ENCODE results near the gene TMEM179. TPM values are rescaled to one million over a fixed set of nuclear protein-coding genes. Genes with fewer than 3 reads are reported as not detected.

TMEM179 gene
- total RNA-seq, 3 donors from 2014 or later: 0.64 to 8.4 (median 0.82) TPM

GRCh38 chr14:104545151-104545941, 59.2 kb downstream of the TMEM179 start:
- Histone ChIP-seq H3K36me3 (ENCODE audit: low read depth) (no peaks in the 10 kb centered on the region), H3K4me1 (ENCODE audit: low read depth) (no peaks in the 10 kb centered on the region), H3K9me3 (no peaks in the 10 kb centered on the region), H3K4me3 (no peak overlapping the region)
- TF ChIP-seq, protein P1, sequence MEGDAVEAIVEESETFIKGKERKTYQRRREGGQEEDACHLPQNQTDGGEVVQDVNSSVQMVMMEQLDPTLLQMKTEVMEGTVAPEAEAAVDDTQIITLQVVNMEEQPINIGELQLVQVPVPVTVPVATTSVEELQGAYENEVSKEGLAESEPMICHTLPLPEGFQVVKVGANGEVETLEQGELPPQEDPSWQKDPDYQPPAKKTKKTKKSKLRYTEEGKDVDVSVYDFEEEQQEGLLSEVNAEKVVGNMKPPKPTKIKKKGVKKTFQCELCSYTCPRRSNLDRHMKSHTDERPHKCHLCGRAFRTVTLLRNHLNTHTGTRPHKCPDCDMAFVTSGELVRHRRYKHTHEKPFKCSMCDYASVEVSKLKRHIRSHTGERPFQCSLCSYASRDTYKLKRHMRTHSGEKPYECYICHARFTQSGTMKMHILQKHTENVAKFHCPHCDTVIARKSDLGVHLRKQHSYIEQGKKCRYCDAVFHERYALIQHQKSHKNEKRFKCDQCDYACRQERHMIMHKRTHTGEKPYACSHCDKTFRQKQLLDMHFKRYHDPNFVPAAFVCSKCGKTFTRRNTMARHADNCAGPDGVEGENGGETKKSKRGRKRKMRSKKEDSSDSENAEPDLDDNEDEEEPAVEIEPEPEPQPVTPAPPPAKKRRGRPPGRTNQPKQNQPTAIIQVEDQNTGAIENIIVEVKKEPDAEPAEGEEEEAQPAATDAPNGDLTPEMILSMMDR (IDR thresholded peaks at IDR 0.05): no peak
- intact Hi-C loops (cut with DNase I, micrococcal nuclease): no loop called here
- ATAC-seq (no peak), DNase-seq (peak in 1 of 3 donors; percentile 23)

- H3K4me3 ChIP-seq: no peak overlapping the region
- TF ChIP-seq, protein P1 (IDR thresholded peaks at IDR 0.05): no peak
- H3K9me3 ChIP-seq: no peaks in the 10 kb centered on the region
- intact Hi-C loops (cut with DNase I, micrococcal nuclease): no loop called here
- ATAC-seq: no peak
- H3K4me1 ChIP-seq (ENCODE audit: low read depth): no peaks in the 10 kb centered on the region
- DNase-seq: peak in 1 of 3 donors; percentile 10
- H3K36me3 ChIP-seq (ENCODE audit: low read depth): no peaks in the 10 kb centered on the region
Observed at GRCh38 chr14:104544362-104544961, 60.1 kb downstream of the TMEM179 start.

- TF ChIP-seq, protein P1 (IDR thresholded peaks at IDR 0.05): no peak
- Histone ChIP-seq H3K4me3 (no peak overlapping the region), H3K4me1 (ENCODE audit: low read depth) (no peaks in the 10 kb centered on the region), H3K9me3 (no peaks in the 10 kb centered on the region), H3K36me3 (ENCODE audit: low read depth) (no peaks in the 10 kb centered on the region)
- no peak for ATAC-seq
- intact Hi-C loops (cut with DNase I, micrococcal nuclease): no loop called here
- DNase-seq: peak in 1 of 3 donors; percentile 16
Observed at GRCh38 chr14:104542871-104543830, 61.4 kb downstream of the TMEM179 start.

- intact Hi-C loops (cut with DNase I, micrococcal nuclease): no loop called here
- ATAC-seq (no peak), DNase-seq (no peak)
- TF ChIP-seq, protein P1 (IDR thresholded peaks at IDR 0.05): no peak
- H3K36me3 ChIP-seq (ENCODE audit: low read depth): no peaks in the 10 kb centered on the region
- no peaks in the 10 kb centered on the region for H3K4me1 ChIP-seq (ENCODE audit: low read depth)
- no peak overlapping the region for H3K4me3 ChIP-seq
- H3K9me3 ChIP-seq: no peaks in the 10 kb centered on the region
Observed at GRCh38 chr14:104541905-104542465, 62.6 kb downstream of the TMEM179 start.

Other genes starting within 250 kb of the TMEM179 start
- gene C14orf180, start 25.0 kb downstream of the TMEM179 start, total RNA-seq: under 1 TPM; 0.19 to 0.61 (median 0.54) TPM
- 100 to 1,000 TPM; 132 to 216 (median 176) TPM for gene INF2, start 84.8 kb upstream of the TMEM179 start, total RNA-seq
- 1 to 10 TPM; 2.0 to 6.0 (median 4.2) TPM for gene ADSS1, start 119.5 kb upstream of the TMEM179 start, total RNA-seq
- 10 to 100 TPM; 38.7 to 82.4 (median 60.4) TPM for gene SIVA1, start 148.4 kb upstream of the TMEM179 start, total RNA-seq
- 100 to 1,000 TPM; 122 to 176 (median 128) TPM for gene AKT1, start 191.0 kb upstream of the TMEM179 start, total RNA-seq
- gene ZBTB42, start 196.3 kb upstream of the TMEM179 start, total RNA-seq: 10 to 100 TPM in 1 of 3 donors, 1 to 10 TPM in 2; 6.5 to 10.6 (median 7.8) TPM

Measured in mucosa of descending colon (tissue), 3 donors.